ENCODE measurements around the gene AIF1L. TPM values are rescaled to one million over a fixed set of nuclear protein-coding genes. Genes with fewer than 3 reads are reported as not detected.

The AIF1L gene
- total RNA-seq, 4 donors from 2014 or later = 5.4 to 28.5 (median 17.1) TPM

DNA sequence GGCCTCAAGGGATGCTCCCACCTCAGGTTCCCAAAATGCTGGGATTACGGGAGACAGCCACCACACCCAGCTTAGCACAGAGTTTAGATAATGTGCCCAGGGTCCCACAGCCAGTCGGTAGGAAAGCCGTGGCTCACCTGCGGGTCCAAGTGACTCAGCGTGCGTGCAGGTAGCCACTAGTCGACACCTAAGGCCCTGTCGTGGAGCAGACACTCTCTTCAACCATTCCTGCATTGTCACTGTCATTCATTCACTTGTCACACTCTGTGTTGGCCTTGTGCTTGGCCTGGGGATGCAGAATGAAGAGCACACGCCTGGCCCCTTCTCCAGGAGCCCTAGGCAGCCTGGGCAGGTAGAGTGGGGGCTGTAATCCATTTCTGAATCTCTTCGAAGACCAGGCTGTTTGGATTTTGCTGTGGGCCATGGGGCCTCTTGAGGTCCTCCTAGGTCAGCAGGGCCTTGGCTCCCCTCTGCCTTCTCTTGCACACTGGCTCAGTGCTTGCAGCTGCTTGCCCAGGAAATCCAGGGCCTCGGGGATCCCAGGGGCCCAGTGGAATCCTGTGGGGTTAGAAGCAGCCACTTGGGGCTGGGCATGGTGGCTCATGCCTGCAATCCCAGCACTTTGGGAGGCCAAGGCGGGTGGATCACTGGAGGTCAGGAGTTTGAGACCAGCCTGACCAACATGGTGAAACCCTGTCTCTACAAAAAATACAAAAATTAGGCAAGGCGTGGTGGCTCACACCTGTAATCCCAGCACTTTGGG, 6.1 kb upstream of the AIF1L start:
- H3K4me1 ChIP-seq = no peaks in the 10 kb centered on the region
- TF ChIP-seq EP300 (IDR thresholded peaks at IDR 0.05) (no peak), POLR2A (IDR thresholded peaks at IDR 0.05) (no peak), POLR2AphosphoS5 (IDR thresholded peaks at IDR 0.05) (no peak)
- TF ChIP-seq, protein P1, sequence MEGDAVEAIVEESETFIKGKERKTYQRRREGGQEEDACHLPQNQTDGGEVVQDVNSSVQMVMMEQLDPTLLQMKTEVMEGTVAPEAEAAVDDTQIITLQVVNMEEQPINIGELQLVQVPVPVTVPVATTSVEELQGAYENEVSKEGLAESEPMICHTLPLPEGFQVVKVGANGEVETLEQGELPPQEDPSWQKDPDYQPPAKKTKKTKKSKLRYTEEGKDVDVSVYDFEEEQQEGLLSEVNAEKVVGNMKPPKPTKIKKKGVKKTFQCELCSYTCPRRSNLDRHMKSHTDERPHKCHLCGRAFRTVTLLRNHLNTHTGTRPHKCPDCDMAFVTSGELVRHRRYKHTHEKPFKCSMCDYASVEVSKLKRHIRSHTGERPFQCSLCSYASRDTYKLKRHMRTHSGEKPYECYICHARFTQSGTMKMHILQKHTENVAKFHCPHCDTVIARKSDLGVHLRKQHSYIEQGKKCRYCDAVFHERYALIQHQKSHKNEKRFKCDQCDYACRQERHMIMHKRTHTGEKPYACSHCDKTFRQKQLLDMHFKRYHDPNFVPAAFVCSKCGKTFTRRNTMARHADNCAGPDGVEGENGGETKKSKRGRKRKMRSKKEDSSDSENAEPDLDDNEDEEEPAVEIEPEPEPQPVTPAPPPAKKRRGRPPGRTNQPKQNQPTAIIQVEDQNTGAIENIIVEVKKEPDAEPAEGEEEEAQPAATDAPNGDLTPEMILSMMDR (IDR thresholded peaks at IDR 0.05) = no peak
- no peak for ATAC-seq
- 83 to 100% methylated on average over 1 to 2 of the region's 13 CpGs for WGBS, 2 donors (ENCODE audit: low coverage in 1 of 2)
- no peaks in the 10 kb centered on the region for H3K36me3 ChIP-seq
- H3K27me3 ChIP-seq = peaks cover 52% of the 10 kb centered on the region
- H3K4me3 ChIP-seq = no peak overlapping the region
- no peaks in the 10 kb centered on the region for H3K9me3 ChIP-seq
- no peak overlapping the region for H3K27ac ChIP-seq

DNA sequence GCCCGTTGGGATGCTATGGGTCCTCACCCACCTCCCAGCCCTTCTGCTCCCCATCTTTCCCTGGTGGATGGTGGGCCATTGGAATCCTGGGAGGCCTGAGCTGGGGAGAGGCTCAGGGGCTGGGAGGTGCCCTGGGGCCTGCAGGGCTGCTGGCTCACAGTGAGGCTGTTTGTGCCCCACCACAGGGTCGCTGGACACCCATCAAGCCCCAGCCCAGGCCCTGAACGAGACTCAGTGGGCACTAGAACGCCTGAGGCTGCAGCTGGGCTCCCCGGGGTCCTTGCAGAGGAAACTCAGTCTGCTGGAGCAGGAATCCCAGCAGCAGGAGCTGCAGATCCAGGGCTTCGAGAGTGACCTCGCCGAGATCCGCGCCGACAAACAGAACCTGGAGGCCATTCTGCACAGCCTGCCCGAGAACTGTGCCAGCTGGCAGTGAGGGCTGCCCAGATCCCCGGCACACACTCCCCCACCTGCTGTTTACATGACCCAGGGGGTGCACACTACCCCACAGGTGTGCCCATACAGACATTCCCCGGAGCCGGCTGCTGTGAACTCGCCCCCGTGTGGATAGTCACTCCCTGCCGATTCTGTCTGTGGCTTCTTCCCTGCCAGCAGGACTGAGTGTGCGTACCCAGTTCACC, 4.9 kb upstream of the AIF1L start:
- no peak overlapping the region for H3K4me3 ChIP-seq
- H3K9me3 ChIP-seq = no peaks in the 10 kb centered on the region
- 83 to 100% methylated on average over 1 to 9 of the region's 19 CpGs for WGBS, 2 donors (ENCODE audit: low coverage in 1 of 2)
- H3K27me3 ChIP-seq = peaks cover 56% of the 10 kb centered on the region
- peaks cover 0 to 11% (median 9%) of the 10 kb centered on the region in 3 donors for H3K4me1 ChIP-seq
- no peak overlapping the region for H3K27ac ChIP-seq
- no peaks in the 10 kb centered on the region for H3K36me3 ChIP-seq
- ATAC-seq = no peak
- no peak for TF ChIP-seq POLR2A (IDR thresholded peaks at IDR 0.05)
- TF ChIP-seq POLR2AphosphoS5 (IDR thresholded peaks at IDR 0.05) = no peak
- TF ChIP-seq EP300 (IDR thresholded peaks at IDR 0.05) = no peak
- TF ChIP-seq, protein P1 (IDR thresholded peaks at IDR 0.05) = no peak

DNA sequence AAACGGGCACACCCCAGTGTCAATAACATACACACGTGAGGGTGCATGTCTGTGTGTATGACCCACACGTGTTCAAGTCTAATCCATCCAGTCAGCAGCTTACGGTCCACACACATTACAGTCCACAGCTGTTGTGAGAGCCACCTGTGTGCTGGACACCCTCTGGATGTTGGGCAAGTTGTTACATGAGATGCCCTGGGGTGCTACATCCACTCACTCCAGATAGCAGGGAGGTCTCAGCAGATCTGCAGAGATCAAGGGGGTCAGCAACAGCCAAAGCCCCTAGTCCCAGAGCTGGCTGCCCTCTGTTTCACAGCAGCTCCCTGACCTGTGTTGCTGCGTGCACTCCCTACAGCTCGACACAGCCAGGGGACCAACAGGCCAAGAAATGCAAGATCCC, 4.3 kb upstream of the AIF1L start:
- WGBS, 2 donors (ENCODE audit: low coverage in 1 of 2) = 100% methylated on average over 1 to 2 of the region's 6 CpGs
- Histone ChIP-seq H3K27me3 (peaks cover 57% of the 10 kb centered on the region), H3K9me3 (no peaks in the 10 kb centered on the region), H3K36me3 (no peaks in the 10 kb centered on the region), H3K27ac (no peak overlapping the region), H3K4me3 (no peak overlapping the region), H3K4me1 (peaks cover 0 to 17% (median 15%) of the 10 kb centered on the region in 3 donors)
- TF ChIP-seq EP300 (IDR thresholded peaks at IDR 0.05) = no peak
- TF ChIP-seq POLR2AphosphoS5 (IDR thresholded peaks at IDR 0.05) = no peak
- no peak for TF ChIP-seq POLR2A (IDR thresholded peaks at IDR 0.05)
- TF ChIP-seq, protein P1 (IDR thresholded peaks at IDR 0.05) = no peak
- ATAC-seq = no peak

DNA sequence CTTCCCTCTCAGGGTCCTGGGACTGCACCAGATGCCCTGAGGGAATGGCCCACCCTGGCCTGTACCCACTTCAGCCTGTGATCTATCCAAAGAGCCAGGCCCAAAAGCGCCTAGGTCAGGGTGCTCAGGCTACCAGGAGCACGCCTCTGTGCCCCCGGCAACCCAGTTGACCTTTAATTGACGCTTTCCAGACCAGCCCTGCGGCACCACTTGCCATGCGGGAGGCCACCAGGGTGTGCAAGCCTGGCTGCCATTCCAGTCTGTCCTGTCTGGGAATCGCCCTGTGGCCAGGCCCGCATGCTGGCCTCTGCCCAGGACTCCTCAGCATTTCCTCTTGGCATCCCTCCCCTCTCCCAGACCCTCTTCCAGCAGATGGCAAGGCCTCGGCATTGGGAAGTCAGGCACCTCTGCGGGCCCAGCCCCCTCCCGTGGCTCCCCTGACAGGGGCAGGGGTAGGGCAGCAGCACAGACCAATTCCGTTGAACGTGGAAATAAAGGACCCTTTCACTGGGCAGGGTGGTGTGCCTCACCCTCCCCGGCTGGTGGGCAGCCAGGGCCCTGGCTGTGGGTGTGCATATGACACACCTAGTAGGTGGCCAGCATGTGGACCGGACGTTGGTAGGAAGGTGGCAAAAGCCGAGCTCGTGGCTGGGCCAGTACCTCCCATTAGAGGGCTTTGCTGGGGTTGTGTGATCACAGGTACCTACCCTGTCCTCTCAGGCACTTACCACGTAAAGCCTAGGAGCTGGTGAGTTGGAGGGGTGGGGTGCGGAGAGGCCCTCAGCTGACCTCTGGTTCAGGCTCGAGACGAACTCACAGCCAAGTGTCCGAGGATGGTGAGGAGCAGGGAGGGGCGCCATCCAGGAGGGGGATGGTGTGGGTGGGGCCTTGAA, 3.5 kb upstream of the AIF1L start:
- 40% methylated on average over 2 of the region's 24 CpGs; no CpG with 5 or more reads in 1 of the 2 donors for WGBS, 2 donors (ENCODE audit: low coverage in 1 of 2)
- H3K27me3 ChIP-seq = peaks cover 57% of the 10 kb centered on the region

More for the DNA sequence above, 3.5 kb upstream of the AIF1L start:
- Histone ChIP-seq H3K9me3 (no peaks in the 10 kb centered on the region), H3K4me1 (peaks cover 0 to 23% (median 15%) of the 10 kb centered on the region in 3 donors), H3K36me3 (no peaks in the 10 kb centered on the region), H3K27ac (peak overlapping the region in 1 of 4 donors; percentile 3), H3K4me3 (no peak overlapping the region)
- TF ChIP-seq EP300 (IDR thresholded peaks at IDR 0.05) = no peak
- TF ChIP-seq, protein P1 (IDR thresholded peaks at IDR 0.05) = no peak
- no peak for TF ChIP-seq POLR2A (IDR thresholded peaks at IDR 0.05)
- no peak for TF ChIP-seq POLR2AphosphoS5 (IDR thresholded peaks at IDR 0.05)
- ATAC-seq = no peak
